ENCODE measurements around the gene GALNT2.

Gene GALNT2

DNA sequence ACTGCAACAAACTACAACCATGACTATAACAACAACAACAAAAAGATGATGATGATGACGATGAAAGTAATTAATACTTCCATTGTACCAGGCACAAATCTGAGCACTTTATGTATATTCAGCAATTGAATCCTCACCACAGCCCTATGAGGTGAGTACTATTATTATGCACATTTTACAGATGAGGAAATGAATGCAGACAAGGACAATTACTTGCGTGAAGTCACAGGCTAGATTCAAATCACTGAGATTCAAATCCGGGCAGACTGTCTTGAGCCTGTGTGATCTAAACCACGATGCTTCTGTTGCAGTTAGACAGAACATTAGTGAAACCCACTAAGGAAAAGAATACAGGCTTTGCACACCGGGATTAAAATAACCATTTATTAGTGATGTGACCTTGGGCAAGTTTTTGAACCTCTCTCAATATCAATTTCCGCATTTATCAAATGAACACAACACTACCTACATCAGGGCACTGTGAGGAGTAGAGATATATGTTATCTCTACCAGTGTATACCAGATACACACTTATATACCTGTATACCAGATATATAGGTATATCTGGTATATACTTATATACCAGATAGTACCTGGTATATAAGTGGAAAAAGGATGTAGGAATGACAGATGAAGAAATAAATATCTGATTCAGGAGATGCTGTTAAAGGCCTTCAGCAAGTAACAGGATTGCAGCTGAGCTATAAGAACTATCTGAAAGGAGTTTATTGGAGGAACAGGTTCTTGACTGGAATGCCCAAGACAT, 34.3 kb upstream of the GALNT2 start:
- H3K4me3 ChIP-seq (ENCODE audit: low read depth, low read length), result no peak overlapping the region
- no peak overlapping the region for H3K9ac ChIP-seq (ENCODE audit: low read depth, low read length)
- H3K4me1 ChIP-seq (ENCODE audit: control insufficient read depth, insufficient read depth, low read length), result peaks cover 6% of the 10 kb centered on the region
- H3K27ac ChIP-seq (ENCODE audit: low read depth, low read length), result no peak overlapping the region
- no peaks in the 10 kb centered on the region for H3K36me3 ChIP-seq (ENCODE audit: control insufficient read depth, insufficient read depth, low read length)
- no peaks in the 10 kb centered on the region for H3K9me3 ChIP-seq (ENCODE audit: control insufficient read depth, insufficient read depth, low read length)
- H3K27me3 ChIP-seq (ENCODE audit: control insufficient read depth, insufficient read depth, low read length), result no peaks in the 10 kb centered on the region

GRCh38 chr1:230037261-230037660, 29.8 kb upstream of the GALNT2 start:
- H3K36me3 ChIP-seq (ENCODE audit: control insufficient read depth, insufficient read depth, low read length), result no peaks in the 10 kb centered on the region
- H3K27ac ChIP-seq (ENCODE audit: low read depth, low read length), result no peak overlapping the region
- no peak overlapping the region for H3K4me3 ChIP-seq (ENCODE audit: low read depth, low read length)
- no peaks in the 10 kb centered on the region for H3K4me1 ChIP-seq (ENCODE audit: control insufficient read depth, insufficient read depth, low read length)
- H3K27me3 ChIP-seq (ENCODE audit: control insufficient read depth, insufficient read depth, low read length), result no peaks in the 10 kb centered on the region
- H3K9me3 ChIP-seq (ENCODE audit: control insufficient read depth, insufficient read depth, low read length), result no peaks in the 10 kb centered on the region
- no peak overlapping the region for H3K9ac ChIP-seq (ENCODE audit: low read depth, low read length)

DNA sequence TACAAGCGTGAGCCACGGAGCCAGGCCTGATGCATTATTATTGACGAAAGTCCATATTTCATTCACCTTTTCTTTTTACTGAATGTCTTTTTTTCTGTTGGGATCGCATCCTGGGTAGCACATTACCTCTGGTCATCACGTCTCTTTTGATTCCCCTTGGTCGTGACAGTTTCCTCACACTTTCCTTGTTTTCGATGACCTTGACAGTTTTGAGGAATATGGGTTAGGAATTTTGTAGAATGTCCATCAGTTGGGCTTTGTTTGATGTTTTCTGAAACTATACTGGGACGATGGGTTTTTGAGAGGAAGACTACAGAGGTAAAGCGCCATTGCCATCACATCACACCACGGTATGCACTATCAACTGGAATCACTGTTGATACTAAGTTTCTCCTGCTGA, 26.6 kb upstream of the GALNT2 start:
- no peaks in the 10 kb centered on the region for H3K4me1 ChIP-seq (ENCODE audit: control insufficient read depth, insufficient read depth, low read length)
- no peak overlapping the region for H3K9ac ChIP-seq (ENCODE audit: low read depth, low read length)
- no peaks in the 10 kb centered on the region for H3K9me3 ChIP-seq (ENCODE audit: control insufficient read depth, insufficient read depth, low read length)
- no peak overlapping the region for H3K4me3 ChIP-seq (ENCODE audit: low read depth, low read length)
- H3K27ac ChIP-seq (ENCODE audit: low read depth, low read length), result no peak overlapping the region
- no peaks in the 10 kb centered on the region for H3K27me3 ChIP-seq (ENCODE audit: control insufficient read depth, insufficient read depth, low read length)
- H3K36me3 ChIP-seq (ENCODE audit: control insufficient read depth, insufficient read depth, low read length), result no peaks in the 10 kb centered on the region

DNA sequence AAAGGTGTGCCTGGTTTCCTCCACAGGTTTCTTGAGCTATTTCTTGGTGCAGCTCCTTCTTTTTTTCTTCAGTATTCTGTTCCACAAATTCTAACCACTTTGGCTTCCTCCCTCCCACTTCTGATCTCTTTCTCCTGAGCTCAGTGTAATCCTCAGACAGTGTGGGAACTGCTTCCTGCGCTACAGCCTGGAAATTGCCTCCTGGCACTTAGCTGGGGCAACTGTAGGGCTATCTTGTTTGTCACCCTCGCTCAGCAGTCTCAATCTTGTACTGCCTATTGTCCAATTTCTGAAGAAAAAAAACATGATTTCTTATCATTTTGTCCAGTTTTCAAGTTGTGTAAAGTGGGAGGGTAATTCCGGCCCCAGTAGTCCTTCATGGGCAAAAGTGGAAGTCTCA, 24.0 kb upstream of the GALNT2 start:
- no peak overlapping the region for H3K4me3 ChIP-seq (ENCODE audit: low read depth, low read length)
- no peak overlapping the region for H3K27ac ChIP-seq (ENCODE audit: low read depth, low read length)
- H3K9ac ChIP-seq (ENCODE audit: low read depth, low read length), result no peak overlapping the region
- no peaks in the 10 kb centered on the region for H3K36me3 ChIP-seq (ENCODE audit: control insufficient read depth, insufficient read depth, low read length)
- H3K27me3 ChIP-seq (ENCODE audit: control insufficient read depth, insufficient read depth, low read length), result no peaks in the 10 kb centered on the region
- H3K4me1 ChIP-seq (ENCODE audit: control insufficient read depth, insufficient read depth, low read length), result peaks cover 12% of the 10 kb centered on the region; the same call in 1 of the 2 replicates
- H3K9me3 ChIP-seq (ENCODE audit: control insufficient read depth, insufficient read depth, low read length), result no peaks in the 10 kb centered on the region

GRCh38 chr1:230044729-230045128, 22.3 kb upstream of the GALNT2 start:
- Histone ChIP-seq H3K27me3 (ENCODE audit: control insufficient read depth, insufficient read depth, low read length) (no peaks in the 10 kb centered on the region), H3K27ac (ENCODE audit: low read depth, low read length) (no peak overlapping the region)

GRCh38 chr1:230047114-230047865, 19.7 kb upstream of the GALNT2 start:
- Histone ChIP-seq H3K9me3 (ENCODE audit: control insufficient read depth, insufficient read depth, low read length) (no peaks in the 10 kb centered on the region), H3K4me3 (ENCODE audit: low read depth, low read length) (no peak overlapping the region), H3K27ac (ENCODE audit: low read depth, low read length) (no peak overlapping the region), H3K4me1 (ENCODE audit: control insufficient read depth, insufficient read depth, low read length) (peaks cover 12% of the 10 kb centered on the region; the same call in 1 of the 2 replicates), H3K36me3 (ENCODE audit: control insufficient read depth, insufficient read depth, low read length) (no peaks in the 10 kb centered on the region), H3K27me3 (ENCODE audit: control insufficient read depth, insufficient read depth, low read length) (no peaks in the 10 kb centered on the region), H3K9ac (ENCODE audit: low read depth, low read length) (no peak overlapping the region)

More at GRCh38 chr1:230044729-230045128, 22.3 kb upstream of the GALNT2 start:
- Histone ChIP-seq H3K4me1 (ENCODE audit: control insufficient read depth, insufficient read depth, low read length) (peaks cover 12% of the 10 kb centered on the region; the same call in 1 of the 2 replicates), H3K4me3 (ENCODE audit: low read depth, low read length) (no peak overlapping the region), H3K9me3 (ENCODE audit: control insufficient read depth, insufficient read depth, low read length) (no peaks in the 10 kb centered on the region), H3K36me3 (ENCODE audit: control insufficient read depth, insufficient read depth, low read length) (no peaks in the 10 kb centered on the region), H3K9ac (ENCODE audit: low read depth, low read length) (no peak overlapping the region)

DNA sequence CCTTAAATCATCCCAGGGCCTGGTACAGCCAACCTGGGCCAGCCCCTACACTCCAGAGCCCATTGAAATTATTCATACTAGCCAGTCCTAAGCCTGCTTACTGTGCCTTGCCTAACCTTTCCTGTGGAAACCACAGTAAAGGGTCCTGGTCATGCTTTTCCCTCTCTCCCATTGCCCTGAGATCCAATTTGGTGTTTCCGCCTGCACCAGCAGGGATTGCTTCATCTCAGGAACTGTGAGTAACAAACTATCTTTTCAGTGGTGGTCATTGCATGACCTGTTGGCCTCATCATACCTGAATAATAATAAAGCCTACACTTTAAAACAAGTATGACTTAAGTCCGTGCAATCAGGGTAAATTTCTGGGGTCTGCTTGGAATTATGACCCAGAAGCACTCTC, 18.7 kb upstream of the GALNT2 start:
- no peak overlapping the region for H3K4me3 ChIP-seq (ENCODE audit: low read depth, low read length)
- no peaks in the 10 kb centered on the region for H3K9me3 ChIP-seq (ENCODE audit: control insufficient read depth, insufficient read depth, low read length)
- H3K9ac ChIP-seq (ENCODE audit: low read depth, low read length), result no peak overlapping the region
- peaks cover 12% of the 10 kb centered on the region; the same call in 1 of the 2 replicates for H3K4me1 ChIP-seq (ENCODE audit: control insufficient read depth, insufficient read depth, low read length)
- H3K27me3 ChIP-seq (ENCODE audit: control insufficient read depth, insufficient read depth, low read length), result no peaks in the 10 kb centered on the region
- no peak overlapping the region for H3K27ac ChIP-seq (ENCODE audit: low read depth, low read length)
- no peaks in the 10 kb centered on the region for H3K36me3 ChIP-seq (ENCODE audit: control insufficient read depth, insufficient read depth, low read length)

- H3K9me3 ChIP-seq (ENCODE audit: control insufficient read depth, insufficient read depth, low read length), result no peaks in the 10 kb centered on the region
- no peaks in the 10 kb centered on the region for H3K27me3 ChIP-seq (ENCODE audit: control insufficient read depth, insufficient read depth, low read length)
- H3K4me3 ChIP-seq (ENCODE audit: low read depth, low read length), result no peak overlapping the region
- H3K36me3 ChIP-seq (ENCODE audit: control insufficient read depth, insufficient read depth, low read length), result no peaks in the 10 kb centered on the region
- no peak overlapping the region for H3K9ac ChIP-seq (ENCODE audit: low read depth, low read length)
- no peak overlapping the region for H3K27ac ChIP-seq (ENCODE audit: low read depth, low read length)
- peaks cover 12% of the 10 kb centered on the region; the same call in 1 of the 2 replicates for H3K4me1 ChIP-seq (ENCODE audit: control insufficient read depth, insufficient read depth, low read length)
Measured at GRCh38 chr1:230048922-230049321, 18.1 kb upstream of the GALNT2 start.

DNA sequence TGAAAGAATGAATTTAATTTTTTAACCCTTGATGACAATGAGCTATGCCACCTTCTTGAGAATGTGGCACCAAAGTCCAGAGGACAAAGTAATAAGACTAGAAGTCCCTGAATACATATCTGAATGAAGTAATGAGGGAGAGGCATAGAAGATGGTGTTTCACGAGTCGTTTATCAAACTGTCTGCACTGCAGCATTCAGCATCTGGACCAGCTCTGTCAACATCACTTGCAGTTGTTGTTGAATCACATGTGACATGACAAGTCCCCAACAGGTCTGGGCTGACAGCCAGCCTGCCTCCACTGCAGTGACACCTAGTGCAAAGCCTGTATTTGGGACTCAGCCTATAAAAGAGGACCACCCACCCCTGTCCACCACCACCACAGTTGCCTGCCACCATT, 17.3 kb upstream of the GALNT2 start:
- Histone ChIP-seq H3K4me3 (ENCODE audit: low read depth, low read length) (no peak overlapping the region), H3K36me3 (ENCODE audit: control insufficient read depth, insufficient read depth, low read length) (no peaks in the 10 kb centered on the region)

GRCh38 chr1:230050973-230051735, 15.9 kb upstream of the GALNT2 start:
- Histone ChIP-seq H3K9ac (ENCODE audit: low read depth, low read length) (no peak overlapping the region), H3K27me3 (ENCODE audit: control insufficient read depth, insufficient read depth, low read length) (no peaks in the 10 kb centered on the region), H3K4me1 (ENCODE audit: control insufficient read depth, insufficient read depth, low read length) (peaks cover 12% of the 10 kb centered on the region; the same call in 1 of the 2 replicates), H3K36me3 (ENCODE audit: control insufficient read depth, insufficient read depth, low read length) (no peaks in the 10 kb centered on the region), H3K27ac (ENCODE audit: low read depth, low read length) (no peak overlapping the region), H3K9me3 (ENCODE audit: control insufficient read depth, insufficient read depth, low read length) (no peaks in the 10 kb centered on the region), H3K4me3 (ENCODE audit: low read depth, low read length) (no peak overlapping the region)

More for the DNA sequence above, 17.3 kb upstream of the GALNT2 start:
- peaks cover 12% of the 10 kb centered on the region; the same call in 1 of the 2 replicates for H3K4me1 ChIP-seq (ENCODE audit: control insufficient read depth, insufficient read depth, low read length)
- H3K27ac ChIP-seq (ENCODE audit: low read depth, low read length), result no peak overlapping the region
- no peak overlapping the region for H3K9ac ChIP-seq (ENCODE audit: low read depth, low read length)
- H3K27me3 ChIP-seq (ENCODE audit: control insufficient read depth, insufficient read depth, low read length), result no peaks in the 10 kb centered on the region
- no peaks in the 10 kb centered on the region for H3K9me3 ChIP-seq (ENCODE audit: control insufficient read depth, insufficient read depth, low read length)
